Cardiac septum (tissue), 1 donor: ENCODE results near the gene CMC4. TPM values are rescaled to one million over a fixed set of nuclear protein-coding genes. Genes with fewer than 3 reads are reported as not detected.

Experiments
- total RNA-seq: library from RNA; stranded (reverse); fragmentation: NEBNext Ultra II Directional; extraction: Animal tissue kit (Norgen Biotek cat#: 25700); gene quantifications from one replicate; pipeline ENCODE4 v1.2.1, GENCODE V29; 2021
- donor health status: DM: no; HTN: no; CAD: no.

The CMC4 gene
- total RNA-seq, 1 donor from 2014 or later: 19.4 TPM

Other genes starting within 250 kb of the CMC4 start
- gene SMIM9, start 236.5 kb downstream of the CMC4 start, total RNA-seq: not detected
- gene F8A1, start 184.8 kb downstream of the CMC4 start, total RNA-seq: 31.1 TPM
- 43.4 TPM for gene F8, start 48.4 kb downstream of the CMC4 start, total RNA-seq
- 207 TPM for gene FUNDC2, start 44.3 kb downstream of the CMC4 start, total RNA-seq
- 41.4 TPM for gene MTCP1, start within 50 bp of the CMC4 start, total RNA-seq
- gene BRCC3, start 372 bp upstream of the CMC4 start, total RNA-seq: 15.6 TPM
- 62.9 TPM for gene VBP1, start 145.3 kb upstream of the CMC4 start, total RNA-seq
- 0.35 TPM for gene RAB39B, start 193.4 kb upstream of the CMC4 start, total RNA-seq